ENCODE measurements around the gene FAM20C. TPM values are rescaled to one million over a fixed set of nuclear protein-coding genes. Genes with fewer than 3 reads are reported as not detected.

FAM20C gene
- total RNA-seq, 1 experiment from 2014 or later: 35.8 TPM

DNA sequence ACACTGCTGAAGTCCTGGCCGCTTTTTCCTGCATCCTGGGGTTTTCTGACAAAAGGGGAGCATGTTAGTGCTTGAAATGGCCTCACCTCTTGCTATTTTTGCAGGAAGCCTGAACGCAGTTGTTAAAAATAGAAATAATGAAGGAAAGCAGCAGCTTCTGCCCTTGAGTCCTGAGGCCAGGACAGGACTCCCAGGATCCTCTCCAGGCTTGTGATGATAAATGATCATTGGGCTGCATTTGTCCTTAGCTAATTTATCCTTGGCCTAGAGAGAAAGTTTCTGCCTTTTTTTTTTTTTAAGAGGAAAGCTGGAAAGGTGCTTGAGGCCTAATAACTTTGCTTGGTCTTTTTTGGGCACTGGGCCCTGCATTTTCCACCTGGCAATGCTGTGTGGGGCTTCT, 17.7 kb upstream of the FAM20C start:
- no peak for DNase-seq (ENCODE audit: low spot score)
- Histone ChIP-seq H3K4me1 (ENCODE audit: insufficient read depth, low read length, poor library complexity, severe bottlenecking) (no peaks in the 10 kb centered on the region), H3K27me3 (replicated peaks; ENCODE audit: insufficient read depth, low read depth, low read length, poor library complexity) (no peaks in the 10 kb centered on the region), H3K27ac (ENCODE audit: low read depth, low read length, poor library complexity, severe bottlenecking) (no peak overlapping the region), H3K4me3 (ENCODE audit: low read depth, low read length, poor library complexity, severe bottlenecking) (no peak overlapping the region), H3K36me3 (ENCODE audit: insufficient read depth, low read length, poor library complexity, severe bottlenecking) (no peaks in the 10 kb centered on the region), H3K9me3 (ENCODE audit: low read depth, low read length, poor library complexity, severe bottlenecking) (no peaks in the 10 kb centered on the region)
- CTCF ChIA-PET: no interaction called here
- intact Hi-C loops (cut with micrococcal nuclease; ENCODE audit: unreplicated experiment): no loop called here
- BruUV-seq (replicated peaks): no TSS peak
- TF ChIP-seq EZH2 (IDR thresholded peaks at IDR 0.05; ENCODE audit: borderline replicate concordance, low read depth, low read length, poor library complexity, severe bottlenecking) (no peak), CTCF (conservative IDR thresholded peaks at IDR 0.05; ENCODE audit: low read depth, low read length) (no peak)
- POLR2A ChIA-PET (ENCODE audit: low non-redundant PET): no interaction called here

DNA sequence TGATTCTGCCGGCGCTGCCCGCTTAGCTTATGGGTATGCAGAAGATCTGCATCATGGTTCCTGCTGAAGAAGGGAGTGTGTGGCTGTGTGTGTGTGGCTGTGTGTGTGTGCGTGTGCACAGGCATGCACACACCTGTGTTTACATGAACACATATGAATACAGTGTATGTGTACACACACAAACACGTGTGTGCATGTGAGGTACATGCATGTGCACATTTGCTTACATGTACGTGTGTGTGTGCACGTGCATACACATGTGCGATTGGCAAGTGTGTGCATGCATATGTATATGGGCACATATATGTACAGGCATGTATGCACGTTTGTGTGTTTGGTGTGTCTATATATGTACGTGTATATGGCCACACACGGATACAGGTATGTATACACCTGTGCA, 16.4 kb upstream of the FAM20C start:
- intact Hi-C loops (cut with micrococcal nuclease; ENCODE audit: unreplicated experiment): no loop called here
- no peak for TF ChIP-seq EZH2 (IDR thresholded peaks at IDR 0.05; ENCODE audit: borderline replicate concordance, low read depth, low read length, poor library complexity, severe bottlenecking)
- no peaks in the 10 kb centered on the region for H3K9me3 ChIP-seq (ENCODE audit: low read depth, low read length, poor library complexity, severe bottlenecking)

GRCh38 chr7:176381-176780, 16.0 kb upstream of the FAM20C start:
- H3K27ac ChIP-seq (ENCODE audit: low read depth, low read length, poor library complexity, severe bottlenecking): no peak overlapping the region
- H3K9me3 ChIP-seq (ENCODE audit: low read depth, low read length, poor library complexity, severe bottlenecking): no peaks in the 10 kb centered on the region
- H3K36me3 ChIP-seq (ENCODE audit: insufficient read depth, low read length, poor library complexity, severe bottlenecking): no peaks in the 10 kb centered on the region
- DNase-seq (ENCODE audit: low spot score): no peak
- no peaks in the 10 kb centered on the region for H3K4me1 ChIP-seq (ENCODE audit: insufficient read depth, low read length, poor library complexity, severe bottlenecking)
- H3K4me3 ChIP-seq (ENCODE audit: low read depth, low read length, poor library complexity, severe bottlenecking): no peak overlapping the region
- H3K27me3 ChIP-seq (replicated peaks; ENCODE audit: insufficient read depth, low read depth, low read length, poor library complexity): no peaks in the 10 kb centered on the region
- TF ChIP-seq CTCF (conservative IDR thresholded peaks at IDR 0.05; ENCODE audit: low read depth, low read length) (no peak), EZH2 (IDR thresholded peaks at IDR 0.05; ENCODE audit: borderline replicate concordance, low read depth, low read length, poor library complexity, severe bottlenecking) (no peak)
- CTCF ChIA-PET: no interaction called here
- POLR2A ChIA-PET (ENCODE audit: low non-redundant PET): no interaction called here
- intact Hi-C loops (cut with micrococcal nuclease; ENCODE audit: unreplicated experiment): no loop called here
- no TSS peak for BruUV-seq (replicated peaks)

More for the DNA sequence above, 16.4 kb upstream of the FAM20C start:
- POLR2A ChIA-PET (ENCODE audit: low non-redundant PET): no interaction called here
- BruUV-seq (replicated peaks): no TSS peak
- H3K36me3 ChIP-seq (ENCODE audit: insufficient read depth, low read length, poor library complexity, severe bottlenecking): no peaks in the 10 kb centered on the region
- H3K4me3 ChIP-seq (ENCODE audit: low read depth, low read length, poor library complexity, severe bottlenecking): no peak overlapping the region
- no peak for DNase-seq (ENCODE audit: low spot score)
- H3K27ac ChIP-seq (ENCODE audit: low read depth, low read length, poor library complexity, severe bottlenecking): no peak overlapping the region
- H3K27me3 ChIP-seq (replicated peaks; ENCODE audit: insufficient read depth, low read depth, low read length, poor library complexity): no peaks in the 10 kb centered on the region
- CTCF ChIA-PET: no interaction called here
- no peaks in the 10 kb centered on the region for H3K4me1 ChIP-seq (ENCODE audit: insufficient read depth, low read length, poor library complexity, severe bottlenecking)

GRCh38 chr7:176786-177459, 15.4 kb upstream of the FAM20C start:
- no peaks in the 10 kb centered on the region for H3K27me3 ChIP-seq (replicated peaks; ENCODE audit: insufficient read depth, low read depth, low read length, poor library complexity)
- H3K4me3 ChIP-seq (ENCODE audit: low read depth, low read length, poor library complexity, severe bottlenecking): no peak overlapping the region
- no TSS peak for BruUV-seq (replicated peaks)
- no peak for DNase-seq (ENCODE audit: low spot score)
- H3K36me3 ChIP-seq (ENCODE audit: insufficient read depth, low read length, poor library complexity, severe bottlenecking): no peaks in the 10 kb centered on the region
- no peaks in the 10 kb centered on the region for H3K9me3 ChIP-seq (ENCODE audit: low read depth, low read length, poor library complexity, severe bottlenecking)
- H3K4me1 ChIP-seq (ENCODE audit: insufficient read depth, low read length, poor library complexity, severe bottlenecking): no peaks in the 10 kb centered on the region
- intact Hi-C loops (cut with micrococcal nuclease; ENCODE audit: unreplicated experiment): no loop called here
- ChIA-PET POLR2A (ENCODE audit: low non-redundant PET) (no interaction called here), CTCF (no interaction called here)
- no peak overlapping the region for H3K27ac ChIP-seq (ENCODE audit: low read depth, low read length, poor library complexity, severe bottlenecking)
- no peak for TF ChIP-seq EZH2 (IDR thresholded peaks at IDR 0.05; ENCODE audit: borderline replicate concordance, low read depth, low read length, poor library complexity, severe bottlenecking)
- no peak for TF ChIP-seq CTCF (conservative IDR thresholded peaks at IDR 0.05; ENCODE audit: low read depth, low read length)

Data from A673 (cell line).